IPS-20b (cell line): ENCODE measurements around the gene RSRC1.

ENCODE experiments used
- H3K27ac ChIP-seq: one replicate; pipeline ENCODE4 v1.5.1; 2013; ENCODE audit warnings: low read length
- H3K27me3 ChIP-seq: 2 replicates; pipeline ENCODE4 v1.6.1; 2013; ENCODE audit warnings: mild to moderate bottlenecking, low read length, inconsistent platforms; ENCODE audit not compliant: insufficient read depth
- H3K36me3 ChIP-seq: 2 replicates; pipeline ENCODE4 v1.6.1; 2013; ENCODE audit warnings: low read depth, mild to moderate bottlenecking, inconsistent platforms, low read length, moderate library complexity; ENCODE audit not compliant: insufficient read depth
- H3K4me1 ChIP-seq: 2 replicates; pipeline ENCODE4 v1.6.1; 2013; ENCODE audit warnings: mild to moderate bottlenecking, control low read depth, inconsistent platforms, low read length, moderate library complexity; ENCODE audit not compliant: insufficient read depth
- H3K4me3 ChIP-seq: 2 replicates; pipeline ENCODE4 v1.5.1; 2013; ENCODE audit warnings: mild to moderate bottlenecking, low read length, inconsistent platforms
- H3K9ac ChIP-seq: 2 replicates; pipeline ENCODE4 v1.6.1; 2013; ENCODE audit warnings: low read depth, mild to moderate bottlenecking, inconsistent platforms, low read length, moderate library complexity
- H3K9me3 ChIP-seq: 2 replicates; pipeline ENCODE4 v1.6.1; 2013; ENCODE audit warnings: mild to moderate bottlenecking, low read depth, low read length, inconsistent platforms; ENCODE audit not compliant: insufficient read depth

RSRC1 gene

GRCh38 chr3:158102242-158103080, 7.4 kb upstream of the RSRC1 start:
- Histone ChIP-seq H3K36me3 (no peaks in the 10 kb centered on the region), H3K9me3 (no peaks in the 10 kb centered on the region; the same call in 1 of the 2 replicates), H3K4me1 (peaks cover 23% of the 10 kb centered on the region), H3K27me3 (peaks cover 100% of the 10 kb centered on the region), H3K9ac (no peak overlapping the region), H3K27ac (no peak overlapping the region), H3K4me3 (peak overlapping the region; percentile 63)

DNA sequence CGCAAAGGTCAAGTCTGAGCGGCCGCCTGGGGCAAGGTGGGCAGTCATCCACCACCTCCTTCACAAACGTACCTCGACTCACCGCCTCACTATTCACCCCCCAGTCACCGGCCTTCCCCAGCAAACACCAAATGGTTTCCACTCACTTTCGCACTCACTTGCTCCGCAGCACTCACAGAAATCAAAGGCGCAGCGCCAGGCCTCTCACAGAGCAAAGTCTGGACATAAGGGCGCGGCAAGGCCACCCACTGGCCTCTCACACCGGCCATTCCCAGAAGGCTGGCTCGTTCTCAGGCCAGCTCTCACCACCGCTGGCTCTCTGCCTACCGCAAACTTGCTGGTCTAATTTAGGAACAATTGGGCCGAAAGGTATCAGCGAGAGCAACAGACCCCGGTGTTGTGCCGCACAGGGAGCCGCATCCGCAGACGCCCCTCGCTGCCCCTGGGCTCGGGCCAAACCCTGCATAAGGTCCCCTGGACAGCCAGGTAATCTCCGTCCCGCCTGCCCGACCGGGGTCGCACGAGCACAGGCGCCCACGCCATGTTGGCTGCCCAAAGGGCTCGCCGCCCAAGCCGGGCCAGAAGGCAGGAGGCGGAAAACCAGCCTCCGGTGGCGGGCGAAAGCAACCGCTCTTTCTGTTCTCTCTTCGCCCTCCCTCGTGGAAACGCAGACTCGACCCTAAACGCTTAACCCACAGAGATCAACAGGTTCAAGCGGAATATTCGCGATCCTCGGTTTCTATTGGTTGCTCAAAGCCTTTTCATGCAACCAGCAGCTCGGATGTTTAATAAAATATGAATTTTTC, 6.6 kb upstream of the RSRC1 start:
- peak overlapping the region; percentile 63 for H3K4me3 ChIP-seq
- no peaks in the 10 kb centered on the region for H3K36me3 ChIP-seq
- H3K9me3 ChIP-seq = no peaks in the 10 kb centered on the region; the same call in 1 of the 2 replicates
- peaks cover 100% of the 10 kb centered on the region for H3K27me3 ChIP-seq
- no peak overlapping the region for H3K27ac ChIP-seq
- peaks cover 22% of the 10 kb centered on the region for H3K4me1 ChIP-seq
- no peak overlapping the region for H3K9ac ChIP-seq

DNA sequence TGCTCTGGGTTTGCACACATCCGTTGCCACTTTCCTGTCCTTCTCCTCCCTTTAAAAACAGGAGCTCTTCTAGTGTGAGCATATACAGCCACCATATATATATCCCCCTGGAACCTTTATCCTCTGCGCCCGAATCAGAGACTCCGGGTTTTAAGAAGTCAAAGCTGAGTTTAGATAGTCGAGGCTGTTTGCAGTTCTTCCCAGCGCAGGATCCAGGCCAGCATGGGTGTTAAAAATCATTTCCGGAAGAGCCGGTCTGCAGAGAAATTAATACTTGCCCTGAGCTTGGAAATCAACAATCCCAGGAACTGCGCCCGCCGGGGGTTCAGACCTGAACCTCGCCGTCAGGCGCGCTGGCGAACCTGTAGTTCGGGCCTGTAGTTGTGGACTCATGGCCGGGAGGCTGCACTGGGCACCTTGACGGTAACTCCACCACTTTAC, 6.0 kb upstream of the RSRC1 start:
- Histone ChIP-seq H3K9ac (no peak overlapping the region), H3K27ac (no peak overlapping the region), H3K4me3 (peak overlapping the region; percentile 63; the same call in 1 of the 2 replicates), H3K36me3 (no peaks in the 10 kb centered on the region), H3K9me3 (no peaks in the 10 kb centered on the region; the same call in 1 of the 2 replicates), H3K4me1 (peaks cover 16% of the 10 kb centered on the region), H3K27me3 (peaks cover 100% of the 10 kb centered on the region)

- Histone ChIP-seq H3K27me3 (peaks cover 100% of the 10 kb centered on the region), H3K9ac (no peak overlapping the region), H3K36me3 (no peaks in the 10 kb centered on the region), H3K4me3 (peak overlapping the region; percentile 63; the same call in 1 of the 2 replicates), H3K27ac (no peak overlapping the region), H3K9me3 (no peaks in the 10 kb centered on the region; the same call in 1 of the 2 replicates), H3K4me1 (peaks cover 13% of the 10 kb centered on the region; the same call in 1 of the 2 replicates)
Observed at GRCh38 chr3:158104431-158104921, 5.4 kb upstream of the RSRC1 start.

DNA sequence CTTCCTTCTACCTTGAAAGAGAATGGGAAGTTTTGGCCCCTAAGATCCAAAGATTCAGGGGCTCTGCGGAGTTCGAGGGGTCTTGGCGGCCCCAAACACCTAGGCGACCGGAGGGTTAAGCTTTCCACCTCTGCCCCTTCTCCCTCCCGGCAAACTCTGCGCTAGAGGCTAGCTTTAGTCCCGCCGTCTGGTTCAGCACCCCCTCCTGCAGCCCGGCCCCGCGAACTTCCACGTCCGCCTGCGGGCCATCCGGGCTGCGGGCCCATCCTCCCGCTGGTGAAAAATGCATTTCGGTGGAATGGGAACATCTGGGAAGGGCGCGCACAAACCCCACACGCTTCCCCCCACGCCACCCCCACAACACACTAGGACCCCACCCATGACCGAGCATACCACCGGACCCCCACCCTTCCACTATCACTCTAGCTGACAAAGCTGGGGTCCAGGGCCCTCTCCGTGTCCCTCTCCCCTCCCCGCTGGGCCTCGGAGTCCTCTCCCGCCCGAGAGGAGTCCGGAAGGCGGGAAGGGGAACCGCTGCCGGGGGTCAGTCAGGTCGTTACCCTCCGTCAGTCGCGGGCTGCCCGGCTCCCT, 4.7 kb upstream of the RSRC1 start:
- Histone ChIP-seq H3K36me3 (no peaks in the 10 kb centered on the region), H3K27ac (no peak overlapping the region), H3K4me1 (peaks cover 13% of the 10 kb centered on the region; the same call in 1 of the 2 replicates), H3K9ac (no peak overlapping the region), H3K27me3 (peaks cover 96% of the 10 kb centered on the region), H3K9me3 (no peaks in the 10 kb centered on the region; the same call in 1 of the 2 replicates), H3K4me3 (peak overlapping the region; percentile 64; the same call in 1 of the 2 replicates)

DNA sequence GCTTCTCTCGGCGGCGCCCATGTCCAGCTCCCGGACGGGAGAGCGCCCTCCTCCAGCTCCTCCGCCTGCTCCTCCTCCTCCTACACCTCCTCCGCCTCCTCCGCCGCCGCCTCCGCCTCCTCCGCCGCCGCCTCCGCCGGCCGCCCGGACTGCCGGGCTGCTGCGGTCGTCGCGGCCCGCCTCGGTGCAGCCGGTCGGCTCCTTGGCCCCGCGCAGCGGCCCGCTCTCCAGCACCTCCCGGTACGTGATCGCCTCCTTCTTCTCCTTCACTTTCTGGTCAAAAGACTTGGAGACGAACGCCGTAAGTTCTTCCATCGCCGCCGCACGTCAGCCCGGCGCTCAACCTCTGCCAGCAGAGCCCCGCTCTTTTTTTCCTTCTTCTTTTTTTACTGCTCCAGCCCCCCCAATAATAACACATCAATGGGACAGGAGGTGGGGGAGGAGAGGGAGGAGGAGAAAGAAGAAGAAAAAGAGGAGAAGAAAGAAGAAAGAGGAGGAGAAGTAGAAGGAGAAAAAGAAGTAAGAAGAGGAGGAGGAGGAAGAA, 4.1 kb upstream of the RSRC1 start:
- H3K9me3 ChIP-seq = no peaks in the 10 kb centered on the region; the same call in 1 of the 2 replicates
- no peak overlapping the region for H3K27ac ChIP-seq
- no peaks in the 10 kb centered on the region for H3K36me3 ChIP-seq
- peaks cover 90% of the 10 kb centered on the region for H3K27me3 ChIP-seq
- H3K9ac ChIP-seq = no peak overlapping the region
- H3K4me3 ChIP-seq = peak overlapping the region; percentile 64
- H3K4me1 ChIP-seq = peaks cover 10% of the 10 kb centered on the region; the same call in 1 of the 2 replicates

DNA sequence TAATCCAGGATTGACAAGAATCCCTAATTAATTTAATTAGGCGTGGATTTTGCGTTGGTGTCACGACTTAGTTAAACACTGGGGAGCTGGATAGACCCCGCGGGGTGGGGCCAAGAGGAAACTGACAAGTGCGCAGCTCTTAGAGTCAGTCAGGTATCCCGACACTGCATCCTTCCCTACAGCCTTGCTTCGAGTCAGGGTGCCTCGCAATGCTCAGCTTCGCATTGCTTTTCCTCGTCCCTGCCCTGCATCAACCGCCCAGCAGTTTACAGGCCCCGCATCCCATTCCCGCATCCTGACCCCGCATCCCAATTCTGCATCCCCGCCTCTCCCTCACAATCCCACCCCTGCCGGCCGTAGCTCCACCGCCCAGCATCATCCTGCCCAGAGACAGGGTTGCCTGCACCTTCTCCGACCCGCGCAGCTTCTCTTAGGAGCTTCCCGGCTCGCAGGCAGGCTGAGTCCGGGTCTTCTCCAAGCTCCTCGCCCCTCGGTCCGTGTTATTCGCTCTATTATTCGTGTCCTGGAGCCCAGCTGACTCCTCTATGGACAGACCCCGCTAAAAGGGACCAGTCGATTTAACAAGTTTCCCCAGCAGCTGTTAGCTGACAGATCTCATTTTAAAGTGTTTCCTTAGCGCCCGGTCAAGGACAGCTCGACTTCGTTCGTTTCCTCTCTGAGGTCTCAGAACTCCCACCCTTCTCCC, 3.0 kb upstream of the RSRC1 start:
- peak overlapping the region; percentile 64 for H3K4me3 ChIP-seq
- H3K9ac ChIP-seq = no peak overlapping the region
- no peaks in the 10 kb centered on the region; the same call in 1 of the 2 replicates for H3K9me3 ChIP-seq
- peaks cover 10% of the 10 kb centered on the region; the same call in 1 of the 2 replicates for H3K4me1 ChIP-seq
- H3K36me3 ChIP-seq = no peaks in the 10 kb centered on the region
- H3K27ac ChIP-seq = no peak overlapping the region
- H3K27me3 ChIP-seq = peaks cover 79% of the 10 kb centered on the region

DNA sequence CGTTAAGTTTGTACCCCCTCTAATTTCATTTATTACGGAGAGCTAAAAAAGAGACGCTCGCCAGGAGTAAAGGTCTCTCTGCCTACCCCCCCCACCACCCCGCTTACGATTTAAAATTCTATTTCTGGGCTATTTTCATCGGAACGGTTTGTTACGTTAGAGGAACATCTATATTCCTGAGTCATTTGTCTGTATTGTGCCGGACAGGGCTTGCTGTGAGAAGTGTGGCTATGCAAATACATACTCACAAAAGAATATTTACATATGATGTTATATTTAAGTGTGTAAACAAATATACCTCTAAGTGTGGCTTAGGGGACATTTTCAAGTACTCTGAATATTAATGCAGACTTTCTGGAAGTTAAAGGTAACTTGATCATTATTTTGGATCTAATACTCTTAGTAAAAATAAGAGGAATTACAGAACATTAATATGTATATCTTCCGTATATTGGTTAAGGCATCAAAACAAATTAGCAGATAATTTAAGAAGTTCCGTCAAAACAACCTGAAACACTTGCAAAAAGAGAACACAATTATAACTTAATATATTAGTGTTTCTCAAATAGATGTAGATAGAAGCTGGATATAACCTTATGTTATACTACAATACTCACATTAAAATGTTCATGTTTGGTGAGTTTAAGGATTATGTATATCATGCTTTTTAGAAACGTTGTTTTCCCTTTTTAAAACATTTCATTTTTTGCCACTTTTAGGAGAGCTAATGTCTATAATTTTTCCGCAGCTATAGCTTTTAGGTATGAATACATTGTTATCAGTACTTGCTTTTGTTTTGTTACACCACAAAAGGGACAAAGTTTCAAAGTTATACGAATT, 2.1 kb upstream of the RSRC1 start:
- H3K4me3 ChIP-seq = peak overlapping the region; percentile 64; the same call in 1 of the 2 replicates
- no peak overlapping the region for H3K9ac ChIP-seq
- H3K27ac ChIP-seq = no peak overlapping the region
- peaks cover 5% of the 10 kb centered on the region; the same call in 1 of the 2 replicates for H3K4me1 ChIP-seq
- H3K27me3 ChIP-seq = peaks cover 70% of the 10 kb centered on the region
- no peaks in the 10 kb centered on the region for H3K36me3 ChIP-seq
- H3K9me3 ChIP-seq = no peaks in the 10 kb centered on the region

GRCh38 chr3:158108445-158108985, 1.4 kb upstream of the RSRC1 start:
- no peaks in the 10 kb centered on the region for H3K9me3 ChIP-seq
- H3K36me3 ChIP-seq = no peaks in the 10 kb centered on the region
- peaks cover 4% of the 10 kb centered on the region; the same call in 1 of the 2 replicates for H3K4me1 ChIP-seq
- peaks cover 63% of the 10 kb centered on the region for H3K27me3 ChIP-seq
- no peak overlapping the region for H3K4me3 ChIP-seq
- H3K27ac ChIP-seq = no peak overlapping the region
- no peak overlapping the region for H3K9ac ChIP-seq
